Esophagus muscularis mucosa (tissue), 4 donors: ENCODE results near the gene WDR35. TPM values are rescaled to one million over a fixed set of nuclear protein-coding genes. Genes with fewer than 3 reads are reported as not detected.
A peak's percentile ranks its signal among the peaks of the same experiment; 100 is the strongest.

Experiments
- DNase-seq: peaks from one replicate; pipeline ENCODE4 v3.0.0-alpha.2; 2017; ENCODE audit errors: extremely low spot score
- H3K27ac ChIP-seq, 4 donors: fragments of 200-600 bp; sonication (generic); replicated peaks in 1 of 4; 1 replicate in 3 of 4; 2 replicates in 1 of 4; pipeline ENCODE4 v1.5.1; 2016 to 2019; ENCODE audit warnings: mild to moderate bottlenecking in 1 of 4
- H3K27me3 ChIP-seq, 4 donors: fragments of 200-600 bp; sonication (generic); one replicate each; pipeline versions ENCODE4 v1.5.1 to v1.6.0; 2016 to 2019
- H3K36me3 ChIP-seq, 4 donors: fragments of 200-600 bp; sonication (generic); one replicate each; pipeline ENCODE4 v1.5.1; 2016 to 2019
- H3K4me1 ChIP-seq, 4 donors: fragments of 200-600 bp; sonication (generic); one replicate each; pipeline ENCODE4 v1.5.1; 2016 to 2019
- H3K4me3 ChIP-seq, 4 donors: fragments of 200-600 bp; sonication (generic); 1 replicate in 2 of 4; 2 replicates in 2 of 4; pipeline ENCODE4 v1.5.1; 2016 to 2019; ENCODE audit warnings: mild to moderate bottlenecking in 4 of 4, moderate library complexity in 1 of 4
- H3K9me3 ChIP-seq, 4 donors: fragments of 200-600 bp; sonication (generic); 1 replicate in 3 of 4; 2 replicates in 1 of 4; pipeline ENCODE4 v1.5.1; 2016 to 2019
- EP300 ChIP-seq: sonication (generic); formaldehyde crosslinking; IDR thresholded peaks from one replicate; pipeline ENCODE4 v1.6.1; 2017; ENCODE audit warnings: antibody characterized with exemption
- POLR2A ChIP-seq: fragments of 450-650 bp; IDR thresholded peaks from one replicate; pipeline ENCODE4 v1.6.1; 2017; ENCODE audit warnings: antibody characterized with exemption, moderate library complexity, mild to moderate bottlenecking, low read depth
- POLR2AphosphoS5 ChIP-seq, 2 donors: sonication (generic); formaldehyde crosslinking; IDR thresholded peaks; one replicate each; pipeline ENCODE4 v1.6.1; 2017; ENCODE audit warnings: antibody characterized with exemption in 2 of 2
- WGBS: methylation state at CpG from one replicate; pipeline ENCODE4 v1.1.5; 2018; 5-methylcytosine and 5-hydroxymethylcytosine counted together
- intact Hi-C: fragments of 100-400 bp; cut with DNase I; formaldehyde crosslinking; loops from one replicate; pipeline ENCODE4 v1.15.1; 2023
- total RNA-seq, 4 donors: library from RNA; depleted of rRNA; stranded (reverse); fragments of >200 nt; gene quantifications; one replicate each; pipeline versions ENCODE4 v1.1.0 to v1.2.1, GENCODE V29; 2016
- TF ChIP-seq, protein P1 (sequence below), 3 experiments: fragments of 200-600 bp in 2 of 3; fragments of 450-650 bp in 1 of 3; sonication (generic) in 2 of 3; IDR thresholded peaks; one replicate each; pipeline ENCODE4 v1.5.1; 2017 to 2019; ENCODE audit warnings: antibody characterized with exemption in 3 of 3, mild to moderate bottlenecking in 2 of 3, moderate library complexity in 1 of 3

The WDR35 gene
- total RNA-seq, 4 donors from 2014 or later, result 9.4 to 15.0 (median 12.3) TPM

GRCh38 chr2:20012282-20013125, 22.6 kb upstream of the WDR35 start, which contains the start of gene MATN3:
Gene MATN3, minus strand, starts transcription at chr2:20012668. Its CDS starts 37 bp downstream, at chr2:20012631.
- Histone ChIP-seq H3K4me3 (peak within 1 kb of the TSS; percentile 66 to 83 (median 70)), H3K36me3 (no peaks in the 10 kb centered on the region), H3K27me3 (peaks cover 0 to 37% (median 0%) of the 10 kb centered on the region in 4 donors), H3K9me3 (no peaks in the 10 kb centered on the region), H3K4me1 (peaks cover 8 to 20% (median 19%) of the 10 kb centered on the region in 4 donors), H3K27ac (peak within 1 kb of the TSS; percentile 67 to 75 (median 70))
- 10% methylated on average over 2 of the region's 87 CpGs for WGBS
- intact Hi-C loops, result loop anchor here (5.0 kb wide), 1 partner anchor 40 kb away; the partner anchor contains the start of gene LAPTM4A
- no peak for DNase-seq
- no peak for TF ChIP-seq POLR2A
- TF ChIP-seq POLR2AphosphoS5 (IDR thresholded peaks at IDR 0.05), result peak in 1 of 2 donors; percentile 6
- TF ChIP-seq, protein P1, sequence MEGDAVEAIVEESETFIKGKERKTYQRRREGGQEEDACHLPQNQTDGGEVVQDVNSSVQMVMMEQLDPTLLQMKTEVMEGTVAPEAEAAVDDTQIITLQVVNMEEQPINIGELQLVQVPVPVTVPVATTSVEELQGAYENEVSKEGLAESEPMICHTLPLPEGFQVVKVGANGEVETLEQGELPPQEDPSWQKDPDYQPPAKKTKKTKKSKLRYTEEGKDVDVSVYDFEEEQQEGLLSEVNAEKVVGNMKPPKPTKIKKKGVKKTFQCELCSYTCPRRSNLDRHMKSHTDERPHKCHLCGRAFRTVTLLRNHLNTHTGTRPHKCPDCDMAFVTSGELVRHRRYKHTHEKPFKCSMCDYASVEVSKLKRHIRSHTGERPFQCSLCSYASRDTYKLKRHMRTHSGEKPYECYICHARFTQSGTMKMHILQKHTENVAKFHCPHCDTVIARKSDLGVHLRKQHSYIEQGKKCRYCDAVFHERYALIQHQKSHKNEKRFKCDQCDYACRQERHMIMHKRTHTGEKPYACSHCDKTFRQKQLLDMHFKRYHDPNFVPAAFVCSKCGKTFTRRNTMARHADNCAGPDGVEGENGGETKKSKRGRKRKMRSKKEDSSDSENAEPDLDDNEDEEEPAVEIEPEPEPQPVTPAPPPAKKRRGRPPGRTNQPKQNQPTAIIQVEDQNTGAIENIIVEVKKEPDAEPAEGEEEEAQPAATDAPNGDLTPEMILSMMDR (IDR thresholded peaks at IDR 0.05), result no peak
- no peak for TF ChIP-seq EP300

DNA sequence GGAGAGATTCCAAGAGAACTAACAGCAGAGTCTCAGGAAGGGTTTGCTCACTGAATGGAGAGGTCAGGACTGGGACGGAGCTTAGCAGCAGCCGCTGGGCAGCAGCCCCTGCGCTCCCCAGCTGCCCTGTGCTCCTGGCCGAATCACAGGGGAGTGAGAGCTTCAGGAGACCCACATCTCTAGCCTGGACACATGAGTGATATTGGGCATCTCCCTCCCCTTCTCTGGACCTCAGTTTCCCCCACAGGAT, 22.1 kb upstream of the WDR35 start:
- Histone ChIP-seq H3K4me1 (peaks cover 8 to 20% (median 19%) of the 10 kb centered on the region in 4 donors), H3K36me3 (no peaks in the 10 kb centered on the region), H3K27ac (peak overlapping the region in 1 of 4 donors; percentile 67), H3K4me3 (peak overlapping the region; percentile 66 to 83 (median 70)), H3K9me3 (no peaks in the 10 kb centered on the region), H3K27me3 (peaks cover 0 to 37% (median 0%) of the 10 kb centered on the region in 4 donors)
- no peak for DNase-seq
- intact Hi-C loops, result loop anchor here (5.0 kb wide), 1 partner anchor 40 kb away; the partner anchor contains the start of gene LAPTM4A
- 23% methylated on average over 4 of the region's 4 CpGs for WGBS
- no peak for TF ChIP-seq EP300
- TF ChIP-seq, protein P1 (IDR thresholded peaks at IDR 0.05), result no peak
- TF ChIP-seq POLR2A, result no peak
- no peak for TF ChIP-seq POLR2AphosphoS5 (IDR thresholded peaks at IDR 0.05)

- H3K27me3 ChIP-seq, result peaks cover 0 to 37% (median 0%) of the 10 kb centered on the region in 4 donors
- H3K36me3 ChIP-seq, result no peaks in the 10 kb centered on the region
- H3K27ac ChIP-seq, result no peak overlapping the region
- 95% methylated on average over 12 of the region's 14 CpGs for WGBS
- H3K4me1 ChIP-seq, result peaks cover 8 to 20% (median 19%) of the 10 kb centered on the region in 4 donors
- no peak for DNase-seq
- no peaks in the 10 kb centered on the region for H3K9me3 ChIP-seq
- intact Hi-C loops, result loop anchor here (5.0 kb wide), 1 partner anchor 41 kb away; the partner anchor contains the start of gene LAPTM4A
- H3K4me3 ChIP-seq, result peak overlapping the region in 2 of 4 donors; percentile 68 to 83
- TF ChIP-seq, protein P1 (IDR thresholded peaks at IDR 0.05), result no peak
- TF ChIP-seq EP300, result no peak
- no peak for TF ChIP-seq POLR2AphosphoS5 (IDR thresholded peaks at IDR 0.05)
- TF ChIP-seq POLR2A, result no peak
Observed at GRCh38 chr2:20011276-20012031, 21.5 kb upstream of the WDR35 start.

- Histone ChIP-seq H3K36me3 (no peaks in the 10 kb centered on the region), H3K9me3 (no peaks in the 10 kb centered on the region), H3K4me3 (no peak overlapping the region), H3K27ac (no peak overlapping the region), H3K27me3 (peaks cover 0 to 37% (median 0%) of the 10 kb centered on the region in 4 donors), H3K4me1 (peaks cover 8 to 20% (median 19%) of the 10 kb centered on the region in 4 donors)
- no peak for DNase-seq
- 97% methylated on average over 5 of the region's 5 CpGs for WGBS
- intact Hi-C loops, result no loop called here
- TF ChIP-seq, protein P1 (IDR thresholded peaks at IDR 0.05), result no peak
- TF ChIP-seq EP300 (no peak), POLR2A (no peak), POLR2AphosphoS5 (IDR thresholded peaks at IDR 0.05) (no peak)
Observed at GRCh38 chr2:20008703-20009102, 18.8 kb upstream of the WDR35 start.
